ENCODE measurements around the gene CGB3.

Gene CGB3

GRCh38 chr19:48992581-48993174 is 31.5 kb downstream of the CGB3 start:
- in situ Hi-C loops (cut with MboI; ENCODE audit: low pct_unique_long_range_greater_than_20kb, low sequenced_read_pairs): no loop called here
- no peak for DNase-seq

GRCh38 chr19:48991873-48992580 is 32.1 kb downstream of the CGB3 start:
- in situ Hi-C loops (cut with MboI; ENCODE audit: low pct_unique_long_range_greater_than_20kb, low sequenced_read_pairs): no loop called here
- peak; percentile 48 for DNase-seq

DNA sequence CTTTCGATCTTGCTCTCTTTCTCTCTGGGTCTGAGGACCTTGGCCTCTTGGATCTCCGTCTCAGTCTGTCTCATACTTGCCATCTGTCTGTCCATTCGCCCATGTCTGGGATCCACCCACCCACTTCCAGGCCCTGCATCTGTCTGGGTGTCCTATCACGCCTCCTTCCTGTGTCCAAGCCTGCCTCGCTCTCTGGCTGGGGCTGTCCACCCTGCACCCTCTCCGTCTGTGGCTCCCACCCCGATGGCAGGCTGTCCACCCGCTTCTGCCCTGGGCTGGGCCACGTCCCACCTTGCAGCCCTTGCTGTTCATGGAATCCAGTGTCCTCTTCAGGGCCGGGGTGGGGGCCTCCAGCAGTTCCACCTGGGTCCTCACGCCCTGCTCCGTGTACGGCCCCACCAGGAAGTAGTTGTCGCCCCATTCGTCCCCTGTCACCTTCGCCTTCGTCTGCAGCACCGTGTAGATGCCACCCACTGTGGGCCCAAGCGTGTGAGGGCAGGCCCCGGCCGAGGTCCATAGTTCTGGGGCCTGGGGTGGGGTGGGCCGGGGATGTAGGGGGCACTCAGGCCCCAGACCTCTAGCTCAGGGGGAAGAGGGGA is 33.0 kb downstream of the CGB3 start:
- DNase-seq: no peak
- in situ Hi-C loops (cut with MboI; ENCODE audit: low pct_unique_long_range_greater_than_20kb, low sequenced_read_pairs): no loop called here

DNA sequence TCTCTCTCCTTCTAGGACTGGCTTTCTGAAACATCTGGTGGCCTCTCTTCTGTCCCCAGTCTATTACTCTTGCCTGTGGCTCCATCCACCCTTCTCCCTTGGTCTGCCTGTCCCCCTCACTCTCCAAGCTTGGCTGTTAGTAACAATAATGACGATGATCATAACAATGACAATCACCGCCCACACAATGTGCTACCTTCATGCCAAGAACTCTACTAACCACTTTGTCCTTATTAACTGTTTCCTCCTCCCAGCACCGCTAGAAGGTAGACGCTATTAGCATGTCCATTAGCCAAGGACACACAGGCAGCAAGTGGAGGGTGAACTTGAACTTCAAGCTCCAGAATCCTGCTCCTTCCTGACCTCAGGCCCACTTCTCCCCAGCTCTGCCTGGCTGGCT is 33.7 kb downstream of the CGB3 start:
- DNase-seq: no peak

GRCh38 chr19:48989701-48990291 is 34.3 kb downstream of the CGB3 start:
- no peak for DNase-seq
- in situ Hi-C loops (cut with MboI; ENCODE audit: low pct_unique_long_range_greater_than_20kb, low sequenced_read_pairs): no loop called here

More for the DNA sequence above, 33.7 kb downstream of the CGB3 start:
- in situ Hi-C loops (cut with MboI; ENCODE audit: low pct_unique_long_range_greater_than_20kb, low sequenced_read_pairs): no loop called here

GRCh38 chr19:48988860-48989259 is 35.3 kb downstream of the CGB3 start:
- no peak for DNase-seq
- in situ Hi-C loops (cut with MboI; ENCODE audit: low pct_unique_long_range_greater_than_20kb, low sequenced_read_pairs): no loop called here

DNA sequence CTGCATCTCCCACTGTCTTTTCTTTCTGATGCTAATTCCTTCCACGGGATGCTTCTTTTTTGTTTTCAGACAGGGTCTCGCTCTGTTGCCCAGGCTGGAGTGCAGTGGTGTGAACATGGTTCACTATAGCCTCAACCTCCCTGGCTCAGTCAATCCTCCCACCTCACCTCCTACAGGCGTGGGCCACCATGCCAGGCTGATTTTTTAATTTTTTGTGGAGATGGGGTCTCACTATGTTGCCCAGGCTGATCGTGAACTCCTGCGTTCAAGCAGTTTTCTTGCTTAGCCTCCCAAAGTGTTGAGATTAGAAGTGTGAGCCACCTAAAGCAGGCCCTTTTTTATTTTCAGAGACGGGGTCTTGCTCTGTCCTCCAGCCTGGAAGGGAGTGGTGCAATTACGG is 35.8 kb downstream of the CGB3 start:
- DNase-seq: no peak
- in situ Hi-C loops (cut with MboI; ENCODE audit: low pct_unique_long_range_greater_than_20kb, low sequenced_read_pairs): no loop called here

- in situ Hi-C loops (cut with MboI; ENCODE audit: low pct_unique_long_range_greater_than_20kb, low sequenced_read_pairs): no loop called here
- no peak for DNase-seq
Measured at GRCh38 chr19:48987323-48987722, 36.8 kb downstream of the CGB3 start.

- DNase-seq: no peak
- in situ Hi-C loops (cut with MboI; ENCODE audit: low pct_unique_long_range_greater_than_20kb, low sequenced_read_pairs): no loop called here
Measured at GRCh38 chr19:48986211-48986610, 37.9 kb downstream of the CGB3 start.

- in situ Hi-C loops (cut with MboI; ENCODE audit: low pct_unique_long_range_greater_than_20kb, low sequenced_read_pairs): no loop called here
- no peak for DNase-seq
Measured at GRCh38 chr19:48985711-48986110, 38.4 kb downstream of the CGB3 start.

DNA sequence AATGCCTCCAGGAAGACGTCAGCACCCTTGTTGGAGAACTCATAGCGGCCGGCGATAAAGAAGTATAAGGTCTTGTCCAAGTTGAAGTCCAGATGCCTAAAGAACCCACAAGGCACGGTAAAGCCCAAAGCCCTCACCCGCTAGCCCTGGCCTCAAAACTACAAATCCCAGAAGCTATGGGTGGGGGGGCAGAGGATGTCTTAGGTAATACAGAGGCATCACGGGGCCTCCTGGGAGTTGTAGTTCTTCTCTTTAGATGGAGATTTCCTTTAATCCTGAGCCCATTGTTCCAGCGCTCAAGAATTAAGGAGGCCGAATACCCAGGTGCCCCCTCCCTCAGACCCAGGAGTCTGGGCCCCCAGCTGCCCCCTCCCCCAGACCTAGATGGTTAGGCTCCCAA is 41.9 kb downstream of the CGB3 start:
- in situ Hi-C loops (cut with MboI; ENCODE audit: low pct_unique_long_range_greater_than_20kb, low sequenced_read_pairs): no loop called here
- DNase-seq: no peak

DNA sequence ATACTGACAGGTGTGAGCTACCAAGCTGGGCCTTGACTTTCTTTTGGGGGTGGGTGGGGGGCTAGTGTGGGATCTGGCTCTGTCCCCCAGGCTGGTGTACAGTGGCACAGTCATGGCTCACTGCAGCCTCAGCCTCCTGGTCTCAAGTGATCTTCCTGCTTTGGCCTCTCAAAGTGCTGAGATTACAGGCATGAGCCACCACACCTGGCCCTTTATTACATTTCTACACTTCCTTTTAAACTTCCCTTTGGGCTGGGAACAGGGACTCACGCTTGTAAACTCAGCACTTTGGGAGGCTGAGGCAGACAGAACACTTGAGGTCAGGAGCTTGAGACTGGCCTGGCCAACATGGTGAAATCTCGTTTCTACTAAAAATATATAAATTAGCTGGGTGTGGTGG is 47.1 kb downstream of the CGB3 start:
- DNase-seq: no peak
- in situ Hi-C loops (cut with MboI; ENCODE audit: low pct_unique_long_range_greater_than_20kb, low sequenced_read_pairs): no loop called here

- in situ Hi-C loops (cut with MboI; ENCODE audit: low pct_unique_long_range_greater_than_20kb, low sequenced_read_pairs): no loop called here
- DNase-seq: peak; percentile 58
Measured at GRCh38 chr19:48975947-48976847, 47.9 kb downstream of the CGB3 start.

Data from KBM-7 (cell line).